EH (cell line): Measurements from ENCODE around the gene PRDM16.

Experiments
- DNase-seq: peaks from one replicate; pipeline ENCODE4 v3.0.0-alpha.2; 2015; ENCODE audit warnings: low read depth

PRDM16 gene

GRCh38 chr1:3183813-3184212 is 114.8 kb downstream of the PRDM16 start:
- DNase-seq: no peak

- no peak for DNase-seq
Observed at GRCh38 chr1:3184666-3185065, 115.7 kb downstream of the PRDM16 start.

GRCh38 chr1:3185896-3186525 is 117.0 kb downstream of the PRDM16 start:
- DNase-seq: no peak

- no peak for DNase-seq
Observed at GRCh38 chr1:3186526-3186921, 117.5 kb downstream of the PRDM16 start.

GRCh38 chr1:3187415-3188149 is 118.6 kb downstream of the PRDM16 start:
- no peak for DNase-seq

- DNase-seq: no peak
Observed at GRCh38 chr1:3188150-3188971, 119.4 kb downstream of the PRDM16 start.

- DNase-seq: no peak
Observed at GRCh38 chr1:3190256-3191041, 121.4 kb downstream of the PRDM16 start.

GRCh38 chr1:3192361-3192760 is 123.4 kb downstream of the PRDM16 start:
- no peak for DNase-seq

- no peak for DNase-seq
Observed at GRCh38 chr1:3192825-3193224, 123.8 kb downstream of the PRDM16 start.

GRCh38 chr1:3193811-3194210 is 124.8 kb downstream of the PRDM16 start:
- no peak for DNase-seq

GRCh38 chr1:3194760-3195479 is 125.9 kb downstream of the PRDM16 start:
- no peak for DNase-seq

- DNase-seq: no peak
Observed at GRCh38 chr1:3195480-3195815, 126.4 kb downstream of the PRDM16 start.

- DNase-seq: no peak
Observed at GRCh38 chr1:3195966-3196515, 127.0 kb downstream of the PRDM16 start.

GRCh38 chr1:3196577-3197245 is 127.7 kb downstream of the PRDM16 start:
- no peak for DNase-seq

GRCh38 chr1:3197781-3198316 is 128.8 kb downstream of the PRDM16 start:
- no peak for DNase-seq

- no peak for DNase-seq
Observed at GRCh38 chr1:3198371-3199271, 129.6 kb downstream of the PRDM16 start.

- DNase-seq: no peak
Observed at GRCh38 chr1:3204725-3205124, 135.7 kb downstream of the PRDM16 start.

- DNase-seq: no peak
Observed at GRCh38 chr1:3205815-3206214, 136.8 kb downstream of the PRDM16 start.

GRCh38 chr1:3206696-3207095 is 137.7 kb downstream of the PRDM16 start:
- no peak for DNase-seq
